HepG2 (cell line): ENCODE measurements around the gene EEPD1. TPM values are rescaled to one million over a fixed set of nuclear protein-coding genes. Genes with fewer than 3 reads are reported as not detected.

Experiments
- ATAC-seq: fragments of 200-7000 bp; cut with Tn5 transposase; 3 replicates; pipeline ENCODE4 v1.9.1; 2020; ENCODE audit warnings: mild to moderate bottlenecking, moderate library complexity
- BruUV-seq: library from RNA; stranded (reverse); fragments of 400-500 nt; replicated peaks from 2 replicates; lab custom pipeline; 2021; lab: Mats Ljungman, UMichigan
- CTCF ChIA-PET: fragments of 300-600 bp; formaldehyde crosslinking; extraction: SDS; loops from one replicate; lab custom pipeline; 2021; ENCODE audit warnings: low total read pairs, inconsistent platforms, low intra/inter-chr PET ratio; lab: Yijun Ruan, JAX
- POLR2A ChIA-PET: fragments of 350-600 bp; sonication (Branson Sonifier 250); formaldehyde crosslinking; loops from one replicate; lab custom pipeline; 2020; ENCODE audit warnings: antibody characterized with exemption, inconsistent platforms; lab: Yijun Ruan, JAX
- DNase-seq: peaks from one replicate; pipeline ENCODE4 v3.0.0-alpha.2; 2015; ENCODE audit warnings: low spot score
- FAIRE-seq: peaks from 3 replicates; lab custom pipeline; 2011; peaks lifted over from hg19 to GRCh38; lab: Jason Lieb, UNC
- H2AFZ ChIP-seq: one replicate; pipeline ENCODE4 v1.6.1; 2011; ENCODE audit warnings: low read length, inconsistent platforms
- H3K27ac ChIP-seq: fragments of 300-600 bp; 3 replicates; pipeline ENCODE4 v1.8.0; 2011; ENCODE audit warnings: mixed run types, mild to moderate bottlenecking, mixed read lengths, low read length, inconsistent platforms; ENCODE audit not compliant: insufficient read depth; ENCODE audit errors: extremely low read length
- H3K27me3 ChIP-seq, 2 experiments: fragments of 200-600 bp in 1 of 2; 2 replicates in 1 of 2; 3 replicates in 1 of 2; pipeline versions ENCODE4 v1.6.0 to v1.8.0; 2011; ENCODE audit warnings: low read length in 2 of 2, mild to moderate bottlenecking in 2 of 2, moderate library complexity in 2 of 2, inconsistent platforms in 1 of 2; ENCODE audit not compliant: insufficient read depth in 2 of 2, control insufficient read depth in 1 of 2
- H3K36me3 ChIP-seq, 2 experiments: fragments of 200-600 bp in 1 of 2; replicated peaks in 1 of 2; 2 replicates in 1 of 2; 3 replicates in 1 of 2; pipeline versions ENCODE4 v1.5.1 to v1.8.0; 2011; ENCODE audit warnings: low read length in 2 of 2, inconsistent platforms in 1 of 2; ENCODE audit not compliant: insufficient read depth in 2 of 2, control insufficient read depth in 1 of 2
- H3K4me1 ChIP-seq: 2 replicates; pipeline ENCODE4 v1.5.1; 2012; ENCODE audit warnings: low read length, inconsistent platforms; ENCODE audit not compliant: insufficient read depth
- H3K4me2 ChIP-seq: 2 replicates; pipeline ENCODE4 v1.6.0; 2011; ENCODE audit warnings: low read depth, low read length, inconsistent platforms
- H3K4me3 ChIP-seq, 3 experiments: fragments of 200-600 bp in 1 of 3; sonication (generic), shearing (Covaris generic) in 1 of 3; replicated peaks in 1 of 3; 2 replicates each; pipeline ENCODE4 v1.5.1; 2011 to 2016; ENCODE audit warnings: low read length in 3 of 3, inconsistent platforms in 2 of 3, low read depth in 2 of 3, mild to moderate bottlenecking in 2 of 3, control low read depth in 1 of 3, mixed read lengths in 1 of 3; ENCODE audit not compliant: insufficient read depth in 1 of 3
- H3K79me2 ChIP-seq: one replicate; pipeline ENCODE4 v1.6.1; 2011; ENCODE audit warnings: low read length, inconsistent platforms; ENCODE audit not compliant: insufficient read depth
- H3K9ac ChIP-seq: 2 replicates; pipeline ENCODE4 v1.6.0; 2011; ENCODE audit warnings: mild to moderate bottlenecking, low read depth, low read length, inconsistent platforms; ENCODE audit not compliant: insufficient read depth
- H3K9me3 ChIP-seq: 2 replicates; pipeline ENCODE4 v1.5.1; 2012; ENCODE audit warnings: mild to moderate bottlenecking, low read length
- H4K20me1 ChIP-seq: 2 replicates; pipeline ENCODE4 v1.6.0; 2011; ENCODE audit warnings: inconsistent platforms, mild to moderate bottlenecking, low read length, moderate library complexity; ENCODE audit not compliant: insufficient read depth
- ELF4 ChIP-seq: sonication (generic); formaldehyde crosslinking; IDR thresholded peaks from 2 replicates; pipeline ENCODE4 v1.5.0; 2020; ENCODE audit warnings: missing genetic modification reagents, mild to moderate bottlenecking, moderate library complexity, borderline replicate concordance
- EZH2 ChIP-seq: conservative IDR thresholded peaks from 2 replicates; pipeline ENCODE4 v1.6.1; 2012; ENCODE audit warnings: mild to moderate bottlenecking, low read depth, low read length, moderate library complexity
- FIP1L1 ChIP-seq: fragments of 200-400 bp; formaldehyde crosslinking; IDR thresholded peaks from 2 replicates; pipeline ENCODE4 v1.6.1; 2018; ENCODE audit warnings: low read depth, mild to moderate bottlenecking, low read length, moderate library complexity, borderline replicate concordance; ENCODE audit not compliant: insufficient read depth
- FOSL2 ChIP-seq: sonication (generic); formaldehyde crosslinking; IDR thresholded peaks from 2 replicates; pipeline ENCODE4 v1.4.0; 2020; ENCODE audit warnings: missing genetic modification reagents
- KDM2A ChIP-seq: sonication (generic); formaldehyde crosslinking; IDR thresholded peaks from 2 replicates; pipeline ENCODE4 v1.4.0; 2020; ENCODE audit warnings: low read depth, missing genetic modification reagents, borderline replicate concordance
- KDM6A ChIP-seq: IDR thresholded peaks from 2 replicates; pipeline ENCODE4 v1.6.1; 2016; ENCODE audit warnings: low read depth
- PRPF4 ChIP-seq: fragments of 200-400 bp; formaldehyde crosslinking; IDR thresholded peaks from 2 replicates; pipeline ENCODE4 v1.6.1; 2016; ENCODE audit warnings: low read length, low read depth; ENCODE audit not compliant: poor library complexity, severe bottlenecking
- SPEN ChIP-seq: sonication (generic); formaldehyde crosslinking; IDR thresholded peaks from 2 replicates; pipeline ENCODE4 v1.5.1; 2020; ENCODE audit warnings: low read depth, mild to moderate bottlenecking, missing genetic modification reagents
- TGIF2 ChIP-seq: IDR thresholded peaks from 2 replicates; pipeline ENCODE4 v1.6.1; 2016; ENCODE audit warnings: control low read depth, missing compliant biosample characterization
- ZBTB21 ChIP-seq: sonication (generic); formaldehyde crosslinking; IDR thresholded peaks from 2 replicates; pipeline ENCODE4 v1.4.0; 2020; ENCODE audit warnings: missing genetic modification reagents
- ZBTB7A ChIP-seq: sonication (generic); formaldehyde crosslinking; IDR thresholded peaks from 2 replicates; pipeline ENCODE4 v1.8.0; 2022; ENCODE audit warnings: mild to moderate bottlenecking, missing genetic modification reagents
- ZNF430 ChIP-seq: sonication (generic); formaldehyde crosslinking; IDR thresholded peaks from 2 replicates; pipeline ENCODE4 v1.9.0; 2021; ENCODE audit warnings: mild to moderate bottlenecking, missing genetic modification reagents
- WGBS: methylation state at CpG from one replicate; pipeline ENCODE4 v1.1.6; 2017; ENCODE audit warnings: low lambda C conversion rate; 5-methylcytosine and 5-hydroxymethylcytosine counted together
- in situ Hi-C: cut with HindIII; loops from 2 replicates; pipeline ENCODE4 v1.10.0; 2017; ENCODE audit warnings: low pct_unique_long_range_greater_than_20kb; ENCODE audit not compliant: extremely low pct_ligation_motif_present
- intact Hi-C: fragments of 100-400 bp; cut with micrococcal nuclease; formaldehyde crosslinking; loops from one replicate; pipeline ENCODE4 v1.10.0; 2022; ENCODE audit not compliant: unreplicated experiment
- polyA plus RNA-seq, 8 experiments: library from polyadenylated mRNA; depleted of rRNA in 3 of 8; stranded (reverse) in 7 of 8; unstranded in 1 of 8; fragments of >200 nt; fragmentation: Illumina TruSeq in 4 of 8; extraction: Trizol in 4 of 8; gene quantifications; 2 replicates each; pipeline versions ENCODE4 v1.2.1 to v1.2.3, GENCODE V29; 2011 to 2016; ENCODE audit warnings: low read depth in 4 of 8, missing spikeins in 1 of 8, mixed read lengths in 1 of 8; ENCODE audit not compliant: insufficient read depth in 1 of 8
- total RNA-seq, 5 experiments: library from RNA; depleted of rRNA; stranded (reverse); fragments of >200 nt; fragmentation: Illumina TruSeq; extraction: Trizol; gene quantifications; 2 replicates each; pipeline ENCODE4 v1.2.3, GENCODE V29; 2016; ENCODE audit warnings: low read depth in 1 of 5
- TF ChIP-seq, protein P1 (sequence below): IDR thresholded peaks from 2 replicates; pipeline ENCODE4 v1.6.1; 2016; ENCODE audit warnings: low read depth, control low read depth
- TF ChIP-seq, protein P2 (sequence below): sonication (generic); formaldehyde crosslinking; IDR thresholded peaks from 2 replicates; pipeline ENCODE4 v1.5.0; 2020; ENCODE audit warnings: mild to moderate bottlenecking, missing genetic modification reagents, moderate library complexity
- TF ChIP-seq, protein P3 (sequence below): IDR thresholded peaks from 2 replicates; pipeline ENCODE4 v1.6.1; 2016; ENCODE audit warnings: low read depth, borderline replicate concordance
- TF ChIP-seq, protein P4 (sequence below): sonication (generic); formaldehyde crosslinking; IDR thresholded peaks from 2 replicates; pipeline ENCODE4 v1.4.0; 2020; ENCODE audit warnings: mild to moderate bottlenecking, missing genetic modification reagents

EEPD1 gene
- total and polyA plus RNA-seq, 2 of the 13 experiments (the other 11 are each of a cell fraction or from before 2014, with no cell fraction given): 10.1 to 16.4 TPM

DNA sequence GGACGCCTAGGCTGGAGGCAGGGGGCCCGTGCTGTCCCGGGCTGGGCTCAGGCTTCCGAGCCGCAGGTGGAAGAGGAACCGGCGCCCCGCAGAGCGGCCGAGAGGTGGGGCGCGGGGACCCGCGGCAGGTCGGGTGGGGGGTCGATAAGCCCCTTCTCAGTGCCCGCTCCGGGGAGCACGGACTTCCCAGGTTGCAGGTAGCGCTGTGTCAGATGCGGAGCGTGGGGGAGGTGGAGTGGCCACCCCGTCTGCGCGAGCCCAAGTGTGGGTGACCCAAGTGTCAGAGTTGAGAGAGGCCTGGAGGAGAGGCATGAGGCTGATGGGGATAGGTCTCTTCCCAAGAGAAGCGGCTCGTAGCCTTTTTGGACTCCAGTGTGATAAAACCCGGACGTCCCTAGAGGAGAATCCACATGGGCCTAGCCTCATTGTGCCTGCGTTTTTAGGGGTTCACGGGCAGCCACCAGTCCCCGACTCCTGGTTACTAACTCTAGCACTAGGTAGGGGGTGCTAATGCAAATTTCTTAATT lies 580 bp downstream of the EEPD1 start:
- H3K79me2 ChIP-seq: peaks cover 51% of the 10 kb centered on the region
- no peak for DNase-seq
- H4K20me1 ChIP-seq: peaks cover 12% of the 10 kb centered on the region
- 0 out of 5 replicates have a peak, but pooled peaks cover 0 to 2% of the 10 kb centered on the region in 2 experiments for H3K27me3 ChIP-seq
- peak overlapping the region; percentile 82 for H3K27ac ChIP-seq
- FAIRE-seq: no peak
- peak; percentile 5 for ATAC-seq
- H3K4me3 ChIP-seq: peak overlapping the region; percentile 82 to 91 (median 89)
- peak overlapping the region; percentile 91 for H3K4me2 ChIP-seq
- ChIA-PET CTCF (no interaction called here), POLR2A (interaction anchor here (0.6 kb wide), 1 partner anchor 10 kb away, joined by 3 read pairs; no protein-coding TSS in a partner anchor)
- in situ Hi-C loops: loop anchor here (5.0 to 10.0 kb wide), 2 partner anchors 141 to 166 kb away; no protein-coding TSS in a partner anchor
- H3K4me1 ChIP-seq: peaks cover 74% of the 10 kb centered on the region
- no peak overlapping the region for H2AFZ ChIP-seq
- TSS peak; percentile 52 for BruUV-seq
- H3K36me3 ChIP-seq: no peaks in the 10 kb centered on the region
- H3K9me3 ChIP-seq: peaks cover 3% of the 10 kb centered on the region
- intact Hi-C loops: loop anchor here (2.0 to 5.0 kb wide), 3 partner anchors 25 to 239 kb away; no protein-coding TSS in a partner anchor
- H3K9ac ChIP-seq: peak overlapping the region; percentile 84
- 0% methylated on average over 17 of the region's 32 CpGs for WGBS
- TF ChIP-seq, protein P1, sequence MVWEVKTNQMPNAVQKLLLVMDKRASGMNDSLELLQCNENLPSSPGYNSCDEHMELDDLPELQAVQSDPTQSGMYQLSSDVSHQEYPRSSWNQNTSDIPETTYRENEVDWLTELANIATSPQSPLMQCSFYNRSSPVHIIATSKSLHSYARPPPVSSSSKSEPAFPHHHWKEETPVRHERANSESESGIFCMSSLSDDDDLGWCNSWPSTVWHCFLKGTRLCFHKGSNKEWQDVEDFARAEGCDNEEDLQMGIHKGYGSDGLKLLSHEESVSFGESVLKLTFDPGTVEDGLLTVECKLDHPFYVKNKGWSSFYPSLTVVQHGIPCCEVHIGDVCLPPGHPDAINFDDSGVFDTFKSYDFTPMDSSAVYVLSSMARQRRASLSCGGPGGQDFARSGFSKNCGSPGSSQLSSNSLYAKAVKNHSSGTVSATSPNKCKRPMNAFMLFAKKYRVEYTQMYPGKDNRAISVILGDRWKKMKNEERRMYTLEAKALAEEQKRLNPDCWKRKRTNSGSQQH (CRISPR knock-in tag): no peak
- TF ChIP-seq ZBTB21 (CRISPR knock-in tag) (no peak), SPEN (CRISPR knock-in tag) (no peak), FIP1L1 (no peak), EZH2 (no peak), ZNF430 (no peak), ZBTB7A (no peak), TGIF2 (CRISPR knock-in tag) (no peak), FOSL2 (CRISPR knock-in tag) (no peak), ELF4 (CRISPR knock-in tag) (no peak), KDM6A (CRISPR knock-in tag) (no peak), KDM2A (CRISPR knock-in tag) (peak; percentile 3; the same call in 1 of the 2 replicates), PRPF4 (no peak)
- TF ChIP-seq, protein P2, sequence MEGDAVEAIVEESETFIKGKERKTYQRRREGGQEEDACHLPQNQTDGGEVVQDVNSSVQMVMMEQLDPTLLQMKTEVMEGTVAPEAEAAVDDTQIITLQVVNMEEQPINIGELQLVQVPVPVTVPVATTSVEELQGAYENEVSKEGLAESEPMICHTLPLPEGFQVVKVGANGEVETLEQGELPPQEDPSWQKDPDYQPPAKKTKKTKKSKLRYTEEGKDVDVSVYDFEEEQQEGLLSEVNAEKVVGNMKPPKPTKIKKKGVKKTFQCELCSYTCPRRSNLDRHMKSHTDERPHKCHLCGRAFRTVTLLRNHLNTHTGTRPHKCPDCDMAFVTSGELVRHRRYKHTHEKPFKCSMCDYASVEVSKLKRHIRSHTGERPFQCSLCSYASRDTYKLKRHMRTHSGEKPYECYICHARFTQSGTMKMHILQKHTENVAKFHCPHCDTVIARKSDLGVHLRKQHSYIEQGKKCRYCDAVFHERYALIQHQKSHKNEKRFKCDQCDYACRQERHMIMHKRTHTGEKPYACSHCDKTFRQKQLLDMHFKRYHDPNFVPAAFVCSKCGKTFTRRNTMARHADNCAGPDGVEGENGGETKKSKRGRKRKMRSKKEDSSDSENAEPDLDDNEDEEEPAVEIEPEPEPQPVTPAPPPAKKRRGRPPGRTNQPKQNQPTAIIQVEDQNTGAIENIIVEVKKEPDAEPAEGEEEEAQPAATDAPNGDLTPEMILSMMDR (CRISPR knock-in tag): no peak
- TF ChIP-seq, protein P3, sequence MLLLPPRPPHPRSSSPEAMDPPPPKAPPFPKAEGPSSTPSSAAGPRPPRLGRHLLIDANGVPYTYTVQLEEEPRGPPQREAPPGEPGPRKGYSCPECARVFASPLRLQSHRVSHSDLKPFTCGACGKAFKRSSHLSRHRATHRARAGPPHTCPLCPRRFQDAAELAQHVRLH (CRISPR knock-in tag): no peak
- TF ChIP-seq, protein P4, sequence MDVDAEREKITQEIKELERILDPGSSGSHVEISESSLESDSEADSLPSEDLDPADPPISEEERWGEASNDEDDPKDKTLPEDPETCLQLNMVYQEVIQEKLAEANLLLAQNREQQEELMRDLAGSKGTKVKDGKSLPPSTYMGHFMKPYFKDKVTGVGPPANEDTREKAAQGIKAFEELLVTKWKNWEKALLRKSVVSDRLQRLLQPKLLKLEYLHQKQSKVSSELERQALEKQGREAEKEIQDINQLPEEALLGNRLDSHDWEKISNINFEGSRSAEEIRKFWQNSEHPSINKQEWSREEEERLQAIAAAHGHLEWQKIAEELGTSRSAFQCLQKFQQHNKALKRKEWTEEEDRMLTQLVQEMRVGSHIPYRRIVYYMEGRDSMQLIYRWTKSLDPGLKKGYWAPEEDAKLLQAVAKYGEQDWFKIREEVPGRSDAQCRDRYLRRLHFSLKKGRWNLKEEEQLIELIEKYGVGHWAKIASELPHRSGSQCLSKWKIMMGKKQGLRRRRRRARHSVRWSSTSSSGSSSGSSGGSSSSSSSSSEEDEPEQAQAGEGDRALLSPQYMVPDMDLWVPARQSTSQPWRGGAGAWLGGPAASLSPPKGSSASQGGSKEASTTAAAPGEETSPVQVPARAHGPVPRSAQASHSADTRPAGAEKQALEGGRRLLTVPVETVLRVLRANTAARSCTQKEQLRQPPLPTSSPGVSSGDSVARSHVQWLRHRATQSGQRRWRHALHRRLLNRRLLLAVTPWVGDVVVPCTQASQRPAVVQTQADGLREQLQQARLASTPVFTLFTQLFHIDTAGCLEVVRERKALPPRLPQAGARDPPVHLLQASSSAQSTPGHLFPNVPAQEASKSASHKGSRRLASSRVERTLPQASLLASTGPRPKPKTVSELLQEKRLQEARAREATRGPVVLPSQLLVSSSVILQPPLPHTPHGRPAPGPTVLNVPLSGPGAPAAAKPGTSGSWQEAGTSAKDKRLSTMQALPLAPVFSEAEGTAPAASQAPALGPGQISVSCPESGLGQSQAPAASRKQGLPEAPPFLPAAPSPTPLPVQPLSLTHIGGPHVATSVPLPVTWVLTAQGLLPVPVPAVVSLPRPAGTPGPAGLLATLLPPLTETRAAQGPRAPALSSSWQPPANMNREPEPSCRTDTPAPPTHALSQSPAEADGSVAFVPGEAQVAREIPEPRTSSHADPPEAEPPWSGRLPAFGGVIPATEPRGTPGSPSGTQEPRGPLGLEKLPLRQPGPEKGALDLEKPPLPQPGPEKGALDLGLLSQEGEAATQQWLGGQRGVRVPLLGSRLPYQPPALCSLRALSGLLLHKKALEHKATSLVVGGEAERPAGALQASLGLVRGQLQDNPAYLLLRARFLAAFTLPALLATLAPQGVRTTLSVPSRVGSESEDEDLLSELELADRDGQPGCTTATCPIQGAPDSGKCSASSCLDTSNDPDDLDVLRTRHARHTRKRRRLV (CRISPR knock-in tag): no peak
